Hepatocyte (in vitro differentiated cells): Measurements from ENCODE around the gene RNF208. TPM values are rescaled to one million over a fixed set of nuclear protein-coding genes. Genes with fewer than 3 reads are reported as not detected.

ENCODE experiments used
- DNase-seq: peaks from one replicate; pipeline ENCODE4 v3.0.0-alpha.2; 2016; ENCODE audit warnings: low spot score
- H2AFZ ChIP-seq: fragments of 200-600 bp; sonication (generic); 2 replicates; pipeline ENCODE4 v1.6.0; 2016; ENCODE audit warnings: antibody characterized with exemption, mild to moderate bottlenecking
- H3K27ac ChIP-seq: fragments of 200-600 bp; sonication (generic); 2 replicates; pipeline ENCODE4 v1.5.1; 2016; ENCODE audit warnings: mild to moderate bottlenecking
- H3K27me3 ChIP-seq: fragments of 200-600 bp; sonication (generic); 2 replicates; pipeline ENCODE4 v1.6.1; 2016
- H3K36me3 ChIP-seq: fragments of 200-600 bp; sonication (generic); replicated peaks from 2 replicates; pipeline ENCODE4 v1.5.1; 2016; ENCODE audit warnings: low read depth; ENCODE audit not compliant: insufficient read depth
- H3K4me1 ChIP-seq: fragments of 200-600 bp; sonication (generic); 2 replicates; pipeline ENCODE4 v1.5.1; 2016; ENCODE audit warnings: mild to moderate bottlenecking, moderate library complexity; ENCODE audit not compliant: insufficient read depth
- H3K4me2 ChIP-seq: fragments of 200-600 bp; sonication (generic); 2 replicates; pipeline ENCODE4 v1.6.0; 2016
- H3K4me3 ChIP-seq: fragments of 200-600 bp; sonication (generic); 2 replicates; pipeline ENCODE4 v1.5.1; 2016; ENCODE audit warnings: mild to moderate bottlenecking
- H3K79me2 ChIP-seq: fragments of 200-600 bp; sonication (generic); 2 replicates; pipeline ENCODE4 v1.6.0; 2017; ENCODE audit warnings: mild to moderate bottlenecking
- H3K9me2 ChIP-seq: fragments of 200-600 bp; sonication (generic); replicated peaks from 2 replicates; pipeline ENCODE4 v1.6.0; 2017; ENCODE audit warnings: mild to moderate bottlenecking; ENCODE audit not compliant: insufficient read depth
- H3K9me3 ChIP-seq: fragments of 200-600 bp; sonication (generic); 2 replicates; pipeline ENCODE4 v1.5.1; 2016; ENCODE audit warnings: low read depth, mild to moderate bottlenecking
- H4K20me1 ChIP-seq: fragments of 200-600 bp; sonication (generic); 2 replicates; pipeline ENCODE4 v1.6.0; 2016; ENCODE audit warnings: mild to moderate bottlenecking; ENCODE audit not compliant: insufficient read depth, poor library complexity, severe bottlenecking
- CTCF ChIP-seq: fragments of 200-600 bp; sonication (generic); IDR thresholded peaks from 2 replicates; pipeline ENCODE4 v1.5.1; 2016; ENCODE audit warnings: antibody characterized with exemption, mild to moderate bottlenecking; ENCODE audit not compliant: poor library complexity
- EZH2 ChIP-seq: fragments of 200-600 bp; sonication (generic); IDR thresholded peaks from 2 replicates; pipeline ENCODE4 v1.6.1; 2016; ENCODE audit warnings: antibody characterized with exemption, mild to moderate bottlenecking, borderline replicate concordance
- EZH2phosphoT487 ChIP-seq: fragments of 200-600 bp; sonication (generic); IDR thresholded peaks from one replicate; pipeline ENCODE4 v1.6.1; 2018; ENCODE audit warnings: antibody characterized with exemption, mild to moderate bottlenecking, low read depth, moderate library complexity; ENCODE audit not compliant: unreplicated experiment, severe bottlenecking
- WGBS: methylation state at CpG from one replicate; pipeline ENCODE4 v1.1.6; 2016; ENCODE audit warnings: low lambda C conversion rate; ENCODE audit errors: missing lambda C conversion rate; 5-methylcytosine and 5-hydroxymethylcytosine counted together
- polyA plus RNA-seq: library from polyadenylated mRNA; unstranded; fragments of >200 nt; fragmentation: Nextera tagmentation; extraction: Ambion mirVana; gene quantifications from 2 replicates; pipeline ENCODE4 v1.2.1, GENCODE V29; 2016
- total RNA-seq: library from RNA; depleted of rRNA; stranded (reverse); fragments of >200 nt; gene quantifications from 2 replicates; pipeline ENCODE4 v1.2.3, GENCODE V29; 2014

Gene RNF208
- total and polyA plus RNA-seq, 2 experiments from 2014 or later = 1.6 to 3.3 TPM

DNA sequence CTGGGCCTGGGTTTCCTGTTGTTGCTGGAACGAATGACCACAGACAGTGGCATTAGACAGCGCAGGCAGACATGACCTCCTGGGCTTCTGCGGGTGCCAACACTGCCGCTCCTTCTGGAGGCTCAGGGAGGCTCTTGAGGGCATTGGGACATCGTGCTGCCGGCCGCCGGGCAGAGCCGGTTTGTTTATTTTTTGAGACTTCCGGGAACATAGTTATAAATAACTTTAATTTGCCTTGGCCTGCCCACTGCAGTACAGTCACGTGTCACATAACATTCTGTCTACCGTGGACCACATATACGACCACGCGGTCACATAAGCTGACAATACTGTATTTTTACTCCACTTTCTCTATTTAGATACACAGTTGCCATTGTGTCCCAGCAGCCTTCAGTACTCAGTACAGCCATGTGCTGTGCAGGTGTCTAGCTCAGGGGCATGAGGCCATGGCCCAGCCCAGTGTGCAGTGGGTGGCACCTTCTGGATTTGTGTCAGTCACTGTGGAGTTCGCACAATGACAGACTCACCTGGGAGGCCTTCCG is 47.3 kb upstream of the RNF208 start:
- Histone ChIP-seq H3K27ac (no peak overlapping the region), H3K9me2 (no peaks in the 10 kb centered on the region), H3K4me2 (no peak overlapping the region), H3K27me3 (no peaks in the 10 kb centered on the region), H3K9me3 (no peaks in the 10 kb centered on the region), H3K4me1 (no peaks in the 10 kb centered on the region), H4K20me1 (no peaks in the 10 kb centered on the region), H3K79me2 (no peaks in the 10 kb centered on the region), H3K4me3 (no peak overlapping the region), H2AFZ (no peak overlapping the region), H3K36me3 (no peaks in the 10 kb centered on the region)
- DNase-seq = peak; percentile 6
- TF ChIP-seq CTCF (no peak), EZH2 (no peak), EZH2phosphoT487 (no peak)
- WGBS = 79% methylated on average over 17 of the region's 17 CpGs

DNA sequence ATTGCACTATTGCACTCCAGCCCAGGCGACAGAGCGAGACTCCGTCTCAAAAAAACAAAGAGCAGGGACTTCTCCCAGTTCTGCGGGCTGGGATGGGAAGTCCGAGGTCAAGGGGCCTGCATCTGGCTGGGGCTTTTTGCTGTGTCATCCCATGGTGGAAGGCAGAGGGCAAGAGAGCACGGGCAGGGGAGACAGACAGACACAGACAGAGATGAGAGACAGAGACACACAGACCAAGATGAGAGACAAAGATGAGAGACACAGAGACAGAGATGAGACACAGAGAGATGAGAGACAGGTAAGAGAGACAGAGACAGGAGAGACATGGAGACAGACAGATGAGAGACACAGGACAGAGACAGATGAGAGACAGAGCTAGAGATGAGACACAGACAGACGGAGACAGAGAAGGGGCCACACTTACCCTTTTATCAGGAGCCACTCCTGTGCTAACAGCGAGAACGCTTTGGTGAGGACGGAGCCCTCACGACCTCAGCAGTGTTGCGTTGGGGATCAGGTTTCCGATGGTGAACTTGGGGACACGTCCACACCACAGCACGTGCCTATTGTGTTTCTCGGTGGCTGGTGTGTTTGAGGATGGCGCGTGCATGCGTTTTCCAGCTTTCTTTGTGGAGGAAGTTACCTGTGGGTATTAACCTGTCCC is 46.6 kb upstream of the RNF208 start:
- H3K27ac ChIP-seq = no peak overlapping the region
- TF ChIP-seq CTCF = no peak
- no peak for TF ChIP-seq EZH2
- no peak for TF ChIP-seq EZH2phosphoT487
- H3K9me2 ChIP-seq = no peaks in the 10 kb centered on the region
- H3K4me1 ChIP-seq = no peaks in the 10 kb centered on the region
- H3K9me3 ChIP-seq = no peaks in the 10 kb centered on the region
- WGBS = 88% methylated on average over 19 of the region's 19 CpGs
- no peaks in the 10 kb centered on the region for H4K20me1 ChIP-seq
- H3K36me3 ChIP-seq = no peaks in the 10 kb centered on the region
- no peak overlapping the region for H2AFZ ChIP-seq
- no peaks in the 10 kb centered on the region for H3K79me2 ChIP-seq
- no peak for DNase-seq
- no peak overlapping the region for H3K4me2 ChIP-seq
- no peak overlapping the region for H3K4me3 ChIP-seq
- H3K27me3 ChIP-seq = no peaks in the 10 kb centered on the region

DNA sequence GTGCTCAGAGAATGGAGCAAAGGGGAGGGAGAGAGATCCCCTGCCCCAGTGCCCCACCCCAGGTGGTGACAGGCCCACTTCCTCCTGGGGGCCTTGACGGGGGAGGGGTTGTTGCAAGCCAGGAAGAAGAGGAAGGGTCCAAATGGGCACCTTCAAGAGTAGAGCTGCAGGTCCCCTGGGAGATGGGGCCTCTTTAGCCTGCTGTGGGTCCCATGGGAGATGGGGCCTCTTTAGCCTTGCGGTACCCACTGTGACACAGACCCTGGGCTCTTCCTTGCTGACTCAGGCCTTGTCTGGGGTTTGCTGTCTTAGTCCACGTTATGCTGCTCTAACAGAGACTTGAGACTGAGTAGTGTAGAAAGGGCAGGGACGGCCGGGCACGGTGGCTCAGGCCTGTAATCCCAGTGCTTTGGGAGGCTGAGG is 45.9 kb upstream of the RNF208 start:
- no peak overlapping the region for H3K27ac ChIP-seq

More for the DNA sequence above, 45.9 kb upstream of the RNF208 start:
- no peaks in the 10 kb centered on the region for H3K4me1 ChIP-seq
- WGBS = 94% methylated on average over 6 of the region's 6 CpGs
- H3K9me3 ChIP-seq = no peaks in the 10 kb centered on the region
- H3K9me2 ChIP-seq = no peaks in the 10 kb centered on the region
- no peak overlapping the region for H3K4me3 ChIP-seq
- no peaks in the 10 kb centered on the region for H3K79me2 ChIP-seq
- no peaks in the 10 kb centered on the region for H3K36me3 ChIP-seq
- no peak overlapping the region for H2AFZ ChIP-seq
- H3K27me3 ChIP-seq = no peaks in the 10 kb centered on the region
- H4K20me1 ChIP-seq = no peaks in the 10 kb centered on the region
- DNase-seq = no peak
- TF ChIP-seq CTCF = no peak
- no peak overlapping the region for H3K4me2 ChIP-seq
